ENCODE data around the gene MNT.

DNA sequence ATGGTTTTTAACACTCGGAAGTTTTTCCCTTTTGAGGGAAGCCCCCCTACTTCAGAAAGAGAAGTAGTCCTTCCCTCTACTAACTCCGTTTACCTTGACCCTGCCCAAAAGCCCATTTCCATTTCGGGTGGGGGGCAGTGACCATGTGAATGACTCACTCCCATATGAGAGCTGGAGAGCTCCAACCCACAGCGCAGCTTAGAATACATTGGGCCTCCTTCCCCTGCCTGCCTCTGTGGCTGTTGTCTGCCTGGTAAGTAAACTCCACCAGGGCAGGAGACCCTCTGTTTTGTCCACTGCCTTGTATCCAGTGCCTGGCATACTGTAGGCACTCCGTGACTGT, 62.6 kb downstream of the MNT start:
- TF ChIP-seq, protein P1, sequence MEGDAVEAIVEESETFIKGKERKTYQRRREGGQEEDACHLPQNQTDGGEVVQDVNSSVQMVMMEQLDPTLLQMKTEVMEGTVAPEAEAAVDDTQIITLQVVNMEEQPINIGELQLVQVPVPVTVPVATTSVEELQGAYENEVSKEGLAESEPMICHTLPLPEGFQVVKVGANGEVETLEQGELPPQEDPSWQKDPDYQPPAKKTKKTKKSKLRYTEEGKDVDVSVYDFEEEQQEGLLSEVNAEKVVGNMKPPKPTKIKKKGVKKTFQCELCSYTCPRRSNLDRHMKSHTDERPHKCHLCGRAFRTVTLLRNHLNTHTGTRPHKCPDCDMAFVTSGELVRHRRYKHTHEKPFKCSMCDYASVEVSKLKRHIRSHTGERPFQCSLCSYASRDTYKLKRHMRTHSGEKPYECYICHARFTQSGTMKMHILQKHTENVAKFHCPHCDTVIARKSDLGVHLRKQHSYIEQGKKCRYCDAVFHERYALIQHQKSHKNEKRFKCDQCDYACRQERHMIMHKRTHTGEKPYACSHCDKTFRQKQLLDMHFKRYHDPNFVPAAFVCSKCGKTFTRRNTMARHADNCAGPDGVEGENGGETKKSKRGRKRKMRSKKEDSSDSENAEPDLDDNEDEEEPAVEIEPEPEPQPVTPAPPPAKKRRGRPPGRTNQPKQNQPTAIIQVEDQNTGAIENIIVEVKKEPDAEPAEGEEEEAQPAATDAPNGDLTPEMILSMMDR (IDR thresholded peaks at IDR 0.05): no peak
- no peak for TF ChIP-seq POLR2A (IDR thresholded peaks at IDR 0.05)

All from vagina (tissue), 2 donors.